SJSA1 (cell line): ENCODE measurements around the gene NDUFA11. TPM values are rescaled to one million over a fixed set of nuclear protein-coding genes. Genes with fewer than 3 reads are reported as not detected.
"Not testable (repeated sequence)": the region's sequence is repeated elsewhere in the genome, so short reads cannot be mapped to it uniquely, and the experiment has no call there.

ENCODE experiments used
- DNase-seq, 2 experiments: peaks; one replicate each; pipeline ENCODE4 v3.0.0-alpha.2; 2015 to 2020; ENCODE audit warnings: low spot score in 2 of 2, low read depth in 1 of 2
- H3K27ac ChIP-seq: fragments of 250-450 bp; sonication (Bioruptor Pico); 2 replicates; pipeline ENCODE4 v1.5.1; 2020; ENCODE audit warnings: mild to moderate bottlenecking, moderate library complexity
- H3K27me3 ChIP-seq: fragments of 250-450 bp; sonication (Bioruptor Pico); replicated peaks from 2 replicates; pipeline ENCODE4 v1.5.1; 2020; ENCODE audit warnings: mild to moderate bottlenecking, moderate library complexity
- H3K36me3 ChIP-seq: fragments of 250-450 bp; sonication (Bioruptor Pico); 2 replicates; pipeline ENCODE4 v1.5.1; 2020; ENCODE audit warnings: mild to moderate bottlenecking
- H3K4me1 ChIP-seq: fragments of 250-450 bp; sonication (Bioruptor Pico); replicated peaks from 2 replicates; pipeline ENCODE4 v1.6.1; 2021; ENCODE audit warnings: mild to moderate bottlenecking
- H3K4me3 ChIP-seq: fragments of 250-450 bp; sonication (Bioruptor Pico); 2 replicates; pipeline ENCODE4 v1.5.1; 2020; ENCODE audit warnings: mild to moderate bottlenecking
- H3K9me3 ChIP-seq: fragments of 250-450 bp; sonication (Bioruptor Pico); replicated peaks from 2 replicates; pipeline ENCODE4 v1.5.1; 2020; ENCODE audit warnings: mild to moderate bottlenecking
- total RNA-seq: library from RNA; depleted of rRNA; stranded (reverse); fragments of >200 nt; shearing (Covaris generic); gene quantifications from 2 replicates; pipeline ENCODE4 v1.2.3, GENCODE V29; 2014

The NDUFA11 gene
- total RNA-seq, 1 experiment from 2014 or later = 385 TPM

DNA sequence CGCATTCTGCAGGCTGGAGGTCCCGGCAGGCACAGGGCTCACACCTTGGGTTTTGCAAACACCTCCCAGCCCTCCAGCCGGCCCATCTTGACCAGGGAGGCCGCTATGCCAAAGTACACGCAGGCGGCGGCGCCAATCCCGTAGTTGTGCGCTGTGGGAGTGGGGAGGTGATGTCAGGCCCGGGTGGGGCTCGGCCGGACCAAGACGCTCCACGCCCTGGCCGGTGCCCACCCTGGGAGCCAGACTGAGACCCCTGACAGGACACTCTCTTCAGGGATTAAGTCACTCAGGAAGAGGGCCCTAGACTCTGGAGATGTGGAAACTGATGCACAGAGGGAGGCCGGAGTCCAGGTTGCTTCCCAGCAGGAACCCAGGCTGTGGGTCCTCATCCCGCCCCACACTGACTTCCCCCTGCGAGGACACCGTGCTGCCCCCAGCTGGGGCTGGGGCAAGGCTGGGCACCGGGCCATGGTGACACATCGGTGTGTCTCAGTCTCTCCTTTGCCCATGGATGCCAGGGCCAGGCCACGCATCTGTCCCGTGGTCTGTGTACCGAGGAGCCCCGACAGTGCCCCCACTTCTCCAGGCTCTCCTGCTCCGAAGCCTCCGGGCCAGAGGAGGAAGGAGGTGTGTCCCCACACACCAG is 8.8 kb downstream of the NDUFA11 start:
- Histone ChIP-seq H3K4me1 (peaks cover 19% of the 10 kb centered on the region), H3K9me3 (no peaks in the 10 kb centered on the region), H3K27me3 (no peaks in the 10 kb centered on the region), H3K4me3 (no peak overlapping the region), H3K27ac (no peak overlapping the region), H3K36me3 (peaks cover 32% of the 10 kb centered on the region)
- no peak for DNase-seq

GRCh38 chr19:5893907-5894703 is 9.5 kb downstream of the NDUFA11 start:
- peaks cover 26% of the 10 kb centered on the region for H3K4me1 ChIP-seq
- no peaks in the 10 kb centered on the region for H3K9me3 ChIP-seq
- peak in 1 of 2 experiments; percentile 30 for DNase-seq
- no peak overlapping the region for H3K27ac ChIP-seq
- no peak overlapping the region for H3K4me3 ChIP-seq
- no peaks in the 10 kb centered on the region for H3K27me3 ChIP-seq
- peaks cover 29% of the 10 kb centered on the region for H3K36me3 ChIP-seq

GRCh38 chr19:5893296-5893903 is 10.2 kb downstream of the NDUFA11 start:
- Histone ChIP-seq H3K9me3 (no peaks in the 10 kb centered on the region), H3K4me3 (no peak overlapping the region), H3K36me3 (peaks cover 29% of the 10 kb centered on the region), H3K4me1 (peaks cover 33% of the 10 kb centered on the region), H3K27me3 (no peaks in the 10 kb centered on the region), H3K27ac (no peak overlapping the region)
- peak in 1 of 2 experiments; percentile 36 for DNase-seq

DNA sequence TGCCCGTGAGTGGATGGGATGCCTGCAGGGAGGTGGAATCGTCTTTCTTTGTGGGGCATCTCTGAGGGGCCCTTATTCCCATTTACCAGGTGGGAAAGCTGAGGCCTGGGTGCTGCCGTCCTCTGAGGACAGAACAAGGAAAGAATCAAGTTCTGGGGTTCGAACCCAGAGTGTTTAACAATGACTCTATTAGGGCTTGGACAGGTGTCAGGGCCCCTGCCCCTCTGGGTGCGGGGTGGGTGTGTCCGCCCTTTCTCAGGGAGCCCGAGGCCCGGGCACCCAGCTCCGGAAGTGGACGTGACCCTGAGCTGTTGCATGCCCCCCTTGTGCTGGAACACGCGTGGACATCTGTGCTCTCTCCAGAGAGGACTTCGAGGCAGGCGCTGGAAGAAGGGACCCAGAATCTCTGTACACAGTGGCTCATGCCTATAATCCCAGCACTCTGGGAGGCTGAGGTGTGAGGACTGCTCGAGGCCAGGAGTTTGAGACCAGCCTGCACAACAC is 10.8 kb downstream of the NDUFA11 start:
- H3K27me3 ChIP-seq = no peaks in the 10 kb centered on the region
- DNase-seq = no peak
- peaks cover 27% of the 10 kb centered on the region for H3K36me3 ChIP-seq
- no peak overlapping the region for H3K4me3 ChIP-seq
- no peak overlapping the region for H3K27ac ChIP-seq
- peaks cover 35% of the 10 kb centered on the region for H3K4me1 ChIP-seq
- no peaks in the 10 kb centered on the region for H3K9me3 ChIP-seq

- peaks cover 35% of the 10 kb centered on the region for H3K4me1 ChIP-seq
- no peaks in the 10 kb centered on the region for H3K27me3 ChIP-seq
- H3K4me3 ChIP-seq = no peak overlapping the region
- H3K36me3 ChIP-seq = peaks cover 27% of the 10 kb centered on the region
- no peak overlapping the region for H3K27ac ChIP-seq
- H3K9me3 ChIP-seq = no peaks in the 10 kb centered on the region
- peak; percentile 67 to 69 for DNase-seq
Observed at GRCh38 chr19:5891938-5892771, 11.4 kb downstream of the NDUFA11 start.

DNA sequence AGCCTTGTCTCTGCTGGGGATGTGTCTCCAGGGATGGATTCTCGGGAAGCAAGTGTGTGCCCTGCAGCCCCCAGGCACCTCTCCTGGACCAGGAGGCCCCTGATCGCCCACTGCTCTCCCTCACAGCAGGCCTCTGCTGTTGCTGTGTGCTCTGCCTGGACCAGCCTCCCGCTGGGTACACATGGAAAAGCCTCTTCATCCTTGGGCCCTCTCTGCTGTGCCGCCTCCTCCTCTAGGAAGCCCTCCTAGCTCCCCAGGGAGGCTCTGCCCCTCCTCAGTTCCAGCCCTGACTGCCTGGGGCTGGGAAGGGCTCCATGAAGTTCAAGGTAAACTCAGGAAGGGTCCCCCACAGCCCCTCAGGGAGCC is 12.0 kb downstream of the NDUFA11 start:
- no peak overlapping the region for H3K27ac ChIP-seq
- no peak for DNase-seq
- peaks cover 21% of the 10 kb centered on the region for H3K36me3 ChIP-seq
- H3K4me1 ChIP-seq = peaks cover 36% of the 10 kb centered on the region
- H3K4me3 ChIP-seq = no peak overlapping the region
- H3K9me3 ChIP-seq = no peaks in the 10 kb centered on the region
- no peaks in the 10 kb centered on the region for H3K27me3 ChIP-seq

DNA sequence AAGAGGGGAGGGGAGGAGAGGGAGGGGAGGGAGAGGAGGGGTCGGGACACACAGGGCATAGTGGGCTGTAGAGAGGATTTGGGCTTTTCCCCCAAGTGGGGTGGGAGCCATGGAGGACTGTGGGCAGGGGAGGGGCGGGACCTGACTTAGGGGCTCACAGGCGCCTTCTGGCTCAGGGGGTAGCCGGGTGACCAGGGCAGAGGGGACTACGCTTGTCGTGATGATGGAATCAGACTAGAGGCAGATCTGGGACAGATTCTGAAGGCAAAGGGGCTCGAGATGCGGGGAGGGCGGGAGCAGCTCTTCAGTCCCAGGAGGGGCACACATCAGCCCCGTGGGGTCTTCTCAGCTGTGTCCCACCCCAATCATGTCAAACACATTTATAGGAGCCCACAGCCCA is 13.5 kb downstream of the NDUFA11 start:
- peak overlapping the region; percentile 18 for H3K27ac ChIP-seq
- peaks cover 11% of the 10 kb centered on the region for H3K36me3 ChIP-seq
- H3K9me3 ChIP-seq = no peaks in the 10 kb centered on the region
- peaks cover 44% of the 10 kb centered on the region for H3K4me1 ChIP-seq
- no peaks in the 10 kb centered on the region for H3K27me3 ChIP-seq
- no peak for DNase-seq
- no peak overlapping the region for H3K4me3 ChIP-seq

- H3K9me3 ChIP-seq = no peaks in the 10 kb centered on the region
- no peak overlapping the region for H3K4me3 ChIP-seq
- H3K4me1 ChIP-seq = peaks cover 45% of the 10 kb centered on the region
- peak; percentile 88 to 95 for DNase-seq
- no peaks in the 10 kb centered on the region for H3K27me3 ChIP-seq
- peaks cover 4% of the 10 kb centered on the region; the same call in 1 of the 2 replicates for H3K36me3 ChIP-seq
- peak overlapping the region; percentile 18 for H3K27ac ChIP-seq
Observed at GRCh38 chr19:5889288-5889971, 14.2 kb downstream of the NDUFA11 start.

GRCh38 chr19:5884065-5884811 is 19.4 kb downstream of the NDUFA11 start:
- not testable (repeated sequence) for DNase-seq, H3K27me3 ChIP-seq, H3K27ac ChIP-seq, H3K4me3 ChIP-seq, H3K9me3 ChIP-seq, H3K36me3 ChIP-seq
- H3K4me1 ChIP-seq = peaks cover 64% of the 10 kb centered on the region

DNA sequence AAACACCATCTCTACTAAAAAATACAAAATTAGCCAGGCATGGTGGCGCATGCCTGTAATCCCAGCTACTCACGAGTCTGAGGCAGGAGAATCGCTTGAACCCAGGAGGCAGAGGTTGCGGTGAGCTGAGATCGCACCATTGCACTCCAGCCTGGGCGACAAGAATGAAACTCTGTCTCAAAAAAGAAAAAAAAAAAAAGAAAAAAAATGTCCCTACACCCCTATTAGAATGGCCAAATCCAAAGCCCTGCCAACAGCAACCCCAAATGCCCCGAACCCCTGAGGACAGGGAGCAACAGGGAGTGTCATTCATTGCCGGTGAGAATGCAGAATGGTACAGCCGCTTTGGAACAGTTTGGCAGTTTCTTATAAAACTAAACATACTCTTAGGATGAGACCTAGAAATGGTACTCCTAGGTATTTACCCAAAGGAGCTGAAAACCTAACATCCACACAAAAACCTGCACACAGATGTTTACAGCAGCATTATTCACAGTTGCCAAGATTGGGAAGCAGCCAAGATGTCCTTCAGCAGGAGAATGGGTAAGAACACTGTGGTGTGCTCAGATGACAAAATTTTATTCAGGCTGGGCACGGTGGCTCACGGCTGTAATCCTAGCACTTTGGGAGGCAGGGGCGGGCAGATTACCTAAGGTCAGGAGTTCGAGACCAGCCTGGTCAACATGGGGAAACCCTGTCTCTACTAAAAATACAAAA is 20.3 kb downstream of the NDUFA11 start:
- H3K9me3 ChIP-seq, H3K4me3 ChIP-seq, H3K27ac ChIP-seq, H3K27me3 ChIP-seq, H3K36me3 ChIP-seq: not testable (repeated sequence)
- DNase-seq = peak; percentile 60 to 62
- peaks cover 61% of the 10 kb centered on the region for H3K4me1 ChIP-seq

DNA sequence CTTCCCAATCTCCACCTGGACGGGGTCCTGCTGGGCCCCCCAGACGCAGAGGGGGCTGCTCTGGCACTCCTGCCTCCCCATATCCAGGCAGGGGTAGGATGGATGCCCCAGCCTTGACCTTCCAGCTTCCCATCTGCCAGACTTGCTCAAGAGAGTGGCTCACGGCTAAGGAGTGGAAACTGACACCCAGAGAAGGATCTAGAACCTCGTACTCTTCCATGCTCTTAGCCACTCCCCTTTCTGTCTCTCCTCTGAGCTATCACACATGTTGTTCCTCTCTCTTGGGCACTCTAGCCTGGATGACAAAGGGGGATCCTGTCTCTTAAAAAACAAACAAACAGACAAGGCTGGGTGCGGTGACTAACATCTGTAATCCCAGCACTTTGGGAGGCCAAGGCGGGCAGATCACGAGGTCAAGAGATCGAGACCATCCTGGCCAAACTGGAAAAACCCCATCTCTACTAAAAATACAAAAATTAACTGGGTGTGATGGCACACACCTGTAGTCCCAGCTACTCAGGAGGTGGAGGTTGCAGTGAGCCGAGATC is 21.1 kb downstream of the NDUFA11 start:
- DNase-seq = peak in 1 of 2 experiments; percentile 45
- H3K4me1 ChIP-seq = peaks cover 68% of the 10 kb centered on the region
- H3K4me3 ChIP-seq = no peak overlapping the region
- H3K27me3 ChIP-seq = no peaks in the 10 kb centered on the region
- H3K36me3 ChIP-seq = no peaks in the 10 kb centered on the region
- no peak overlapping the region for H3K27ac ChIP-seq
- H3K9me3 ChIP-seq = no peaks in the 10 kb centered on the region
